HG02973 (cell line): ENCODE results near the gene ANGPTL4.
A peak's percentile ranks its signal among the peaks of the same experiment; 100 is the strongest.

Experiments
- ATAC-seq: cut with Tn5 transposase; IDR thresholded peaks from one replicate; pipeline ENCODE4 v1.9.1; 2021; ENCODE audit warnings: moderate library complexity; ENCODE audit not compliant: unreplicated experiment

ANGPTL4 gene

GRCh38 chr19:8412783-8413628 is 49.1 kb downstream of the ANGPTL4 start, which contains the start of gene MARCHF2:
MARCHF2 (plus strand) TSS chr19:8413305; CDS start chr19:8421841, 8,536 bp downstream.
- ATAC-seq = peak; percentile 97

- no peak for ATAC-seq
These were observed 49.7 kb downstream of the ANGPTL4 start for GRCh38 chr19:8413629-8413995.

GRCh38 chr19:8416796-8417195 is 52.8 kb downstream of the ANGPTL4 start:
- ATAC-seq = no peak

- no peak for ATAC-seq
These were observed 57.8 kb downstream of the ANGPTL4 start for GRCh38 chr19:8421484-8422461.

GRCh38 chr19:8423817-8424223 is 59.9 kb downstream of the ANGPTL4 start:
- no peak for ATAC-seq
